Measurements from ENCODE around the gene SLC35B1. TPM values are rescaled to one million over a fixed set of nuclear protein-coding genes. Genes with fewer than 3 reads are reported as not detected.

SLC35B1 gene
- total and polyA plus RNA-seq, 8 donors = 26.3 to 59.8 (median 37.3) TPM

Other genes with a start within 250 kb of the SLC35B1 start
- 1 to 10 TPM in 4 of 5 donors, not detected in 1; 1.9 to 6.6 (median 4.3) TPM for gene NGFR, start 212.7 kb downstream of the SLC35B1 start, total RNA-seq
- 1 to 10 TPM; 1.1 to 4.0 (median 1.5) TPM for gene NGFR, start 212.7 kb downstream of the SLC35B1 start, polyA plus RNA-seq
- 10 to 100 TPM in 1 of 5 donors, 1 to 10 TPM in 2, not detected in 2; 1.0 to 10.7 (median 1.3) TPM for gene NXPH3, start 132.1 kb downstream of the SLC35B1 start, total RNA-seq
- gene NXPH3, start 132.1 kb downstream of the SLC35B1 start, polyA plus RNA-seq = 1 to 10 TPM in 1 of 3 donors, under 1 TPM in 2; 0.50 to 2.6 (median 0.92) TPM
- 100 to 1,000 TPM in 2 of 5 donors, 10 to 100 TPM in 3; 17.5 to 309 (median 49.2) TPM for gene SPOP, start 29.9 kb downstream of the SLC35B1 start, total RNA-seq
- 10 to 100 TPM; 23.3 to 42.0 (median 30.8) TPM for gene SPOP, start 29.9 kb downstream of the SLC35B1 start, polyA plus RNA-seq
- 10 to 100 TPM in 2 of 5 donors, 1 to 10 TPM in 2, under 1 TPM in 1; 0.58 to 39.7 (median 6.7) TPM for gene FAM117A, start 56.2 kb upstream of the SLC35B1 start, total RNA-seq
- 1 to 10 TPM; 5.3 to 7.0 (median 5.6) TPM for gene FAM117A, start 56.2 kb upstream of the SLC35B1 start, polyA plus RNA-seq
- gene KAT7, start 80.7 kb upstream of the SLC35B1 start, total RNA-seq = 10 to 100 TPM in 4 of 5 donors, 1 to 10 TPM in 1; 9.3 to 92.4 (median 31.2) TPM
- 10 to 100 TPM in 1 of 3 donors, 1 to 10 TPM in 2; 5.0 to 12.7 (median 9.0) TPM for gene KAT7, start 80.7 kb upstream of the SLC35B1 start, polyA plus RNA-seq
- gene TAC4, start 140.1 kb upstream of the SLC35B1 start, total RNA-seq = not detected
- gene TAC4, start 140.1 kb upstream of the SLC35B1 start, polyA plus RNA-seq = not detected

Measured in stomach (tissue), 8 donors.